ENCODE data around the gene MLF2. TPM values are rescaled to one million over a fixed set of nuclear protein-coding genes. Genes with fewer than 3 reads are reported as not detected.

Gene MLF2
- total and polyA plus RNA-seq, 11 donors, result 126 to 231 (median 152) TPM

DNA sequence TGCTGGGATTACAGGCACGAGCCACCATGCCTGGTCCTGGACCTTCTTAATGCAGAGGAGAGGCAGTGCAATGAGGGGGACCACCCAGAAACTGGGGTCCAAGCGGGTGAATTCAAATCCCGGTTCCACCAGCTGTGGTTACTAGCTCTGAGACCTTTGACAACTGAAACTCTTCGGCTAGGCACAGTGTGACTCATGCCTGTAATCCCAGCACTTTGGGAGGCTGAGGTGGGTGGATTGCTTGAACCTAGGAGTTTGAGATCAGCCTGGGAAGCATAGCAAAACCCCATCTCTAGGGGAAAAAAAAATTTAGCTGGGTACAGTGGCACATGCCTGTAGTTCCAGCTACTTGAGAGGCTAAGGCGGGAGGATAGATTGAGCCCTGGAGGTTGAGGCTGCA lies 31.4 kb upstream of the MLF2 start:
- Histone ChIP-seq H3K36me3 (no peaks in the 10 kb centered on the region), H3K27ac (no peak overlapping the region), H3K4me3 (no peak overlapping the region), H3K4me1 (peaks cover 0 to 36% (median 3%) of the 10 kb centered on the region in 12 donors), H3K27me3 (no peaks in the 10 kb centered on the region), H3K9me3 (no peaks in the 10 kb centered on the region)
- no peak for DNase-seq
- WGBS, 4 donors, result 82 to 95% (median 94%) methylated on average over 5 of the region's 5 CpGs
- intact Hi-C loops (cut with DNase I), result no loop called here
- no peak for ATAC-seq
- TF ChIP-seq, protein P1, sequence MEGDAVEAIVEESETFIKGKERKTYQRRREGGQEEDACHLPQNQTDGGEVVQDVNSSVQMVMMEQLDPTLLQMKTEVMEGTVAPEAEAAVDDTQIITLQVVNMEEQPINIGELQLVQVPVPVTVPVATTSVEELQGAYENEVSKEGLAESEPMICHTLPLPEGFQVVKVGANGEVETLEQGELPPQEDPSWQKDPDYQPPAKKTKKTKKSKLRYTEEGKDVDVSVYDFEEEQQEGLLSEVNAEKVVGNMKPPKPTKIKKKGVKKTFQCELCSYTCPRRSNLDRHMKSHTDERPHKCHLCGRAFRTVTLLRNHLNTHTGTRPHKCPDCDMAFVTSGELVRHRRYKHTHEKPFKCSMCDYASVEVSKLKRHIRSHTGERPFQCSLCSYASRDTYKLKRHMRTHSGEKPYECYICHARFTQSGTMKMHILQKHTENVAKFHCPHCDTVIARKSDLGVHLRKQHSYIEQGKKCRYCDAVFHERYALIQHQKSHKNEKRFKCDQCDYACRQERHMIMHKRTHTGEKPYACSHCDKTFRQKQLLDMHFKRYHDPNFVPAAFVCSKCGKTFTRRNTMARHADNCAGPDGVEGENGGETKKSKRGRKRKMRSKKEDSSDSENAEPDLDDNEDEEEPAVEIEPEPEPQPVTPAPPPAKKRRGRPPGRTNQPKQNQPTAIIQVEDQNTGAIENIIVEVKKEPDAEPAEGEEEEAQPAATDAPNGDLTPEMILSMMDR (IDR thresholded peaks at IDR 0.05), result no peak
- TF ChIP-seq POLR2A (IDR thresholded peaks at IDR 0.05), result no peak

DNA sequence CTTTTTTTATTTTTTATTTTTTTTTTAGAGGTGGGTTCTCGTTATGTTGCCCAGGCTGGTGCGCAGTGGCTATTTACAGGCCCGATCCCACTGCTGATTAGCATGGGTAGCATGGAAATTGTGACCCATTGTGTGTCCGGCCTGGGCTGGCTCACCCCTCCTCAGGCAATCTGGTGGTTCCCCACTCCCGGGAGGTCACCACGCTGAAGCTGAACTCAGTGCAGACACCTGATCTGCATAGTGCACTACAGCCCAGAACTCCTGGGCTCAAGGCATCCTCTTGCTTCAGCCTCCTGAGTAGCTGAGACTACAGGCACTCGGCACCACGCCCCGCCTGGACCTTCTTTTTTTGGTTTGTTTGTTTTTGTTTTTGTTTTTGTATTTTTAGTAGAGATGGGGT lies 30.9 kb upstream of the MLF2 start:
- H3K9me3 ChIP-seq, result no peaks in the 10 kb centered on the region
- intact Hi-C loops (cut with DNase I), result no loop called here
- H3K4me1 ChIP-seq, result peaks cover 0 to 36% (median 6%) of the 10 kb centered on the region in 12 donors
- H3K36me3 ChIP-seq, result no peaks in the 10 kb centered on the region
- DNase-seq, result no peak
- TF ChIP-seq, protein P1 (IDR thresholded peaks at IDR 0.05), result no peak
- no peak for TF ChIP-seq POLR2A (IDR thresholded peaks at IDR 0.05)
- no peak overlapping the region for H3K4me3 ChIP-seq
- no peak overlapping the region for H3K27ac ChIP-seq
- 92 to 94% (median 93%) methylated on average over 9 of the region's 9 CpGs for WGBS, 4 donors
- H3K27me3 ChIP-seq, result no peaks in the 10 kb centered on the region
- no peak for ATAC-seq

DNA sequence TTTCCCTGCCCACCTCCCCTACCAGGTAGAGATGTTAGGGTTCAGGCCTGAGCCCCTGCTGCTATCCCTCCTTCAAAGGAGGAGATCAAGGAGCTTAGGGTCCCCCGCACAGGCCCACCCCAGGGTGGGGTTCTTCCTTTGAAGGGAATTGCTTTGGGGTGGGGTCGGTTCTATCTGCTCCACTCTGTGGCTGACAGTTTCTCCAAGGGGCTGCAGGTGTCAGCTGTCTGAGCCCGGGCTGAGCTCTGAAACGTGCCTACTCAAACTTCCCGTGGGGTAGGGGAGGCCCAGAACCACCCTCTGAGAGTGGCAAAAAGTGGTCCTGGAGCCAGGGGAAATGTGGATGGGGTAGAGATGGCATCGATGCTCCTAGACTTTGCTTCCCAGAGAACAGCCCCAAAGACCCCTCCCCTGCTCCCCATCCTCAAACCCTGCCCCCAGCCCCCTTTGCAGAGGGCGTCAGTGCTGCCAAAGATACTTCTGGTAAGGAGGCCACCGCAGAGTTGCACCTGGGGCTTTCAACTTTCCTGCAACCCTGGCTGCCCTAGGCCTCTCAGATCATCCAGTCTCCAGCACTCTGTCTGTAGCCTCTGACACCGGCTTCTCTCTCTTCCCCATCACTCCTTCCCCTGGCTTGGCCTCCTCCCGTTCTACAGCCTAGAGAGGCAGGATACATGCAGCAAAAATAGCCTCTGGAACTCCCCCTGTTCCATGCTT lies 30.1 kb upstream of the MLF2 start:
- Histone ChIP-seq H3K27me3 (no peaks in the 10 kb centered on the region), H3K4me1 (peaks cover 0 to 38% (median 13%) of the 10 kb centered on the region in 12 donors), H3K36me3 (no peaks in the 10 kb centered on the region), H3K27ac (no peak overlapping the region), H3K4me3 (no peak overlapping the region), H3K9me3 (no peaks in the 10 kb centered on the region)
- 45 to 75% (median 66%) methylated on average over 2 to 10 of the region's 10 CpGs for WGBS, 4 donors
- DNase-seq, result no peak
- TF ChIP-seq, protein P1 (IDR thresholded peaks at IDR 0.05), result no peak
- no peak for TF ChIP-seq POLR2A (IDR thresholded peaks at IDR 0.05)
- intact Hi-C loops (cut with DNase I), result no loop called here
- ATAC-seq, result no peak

DNA sequence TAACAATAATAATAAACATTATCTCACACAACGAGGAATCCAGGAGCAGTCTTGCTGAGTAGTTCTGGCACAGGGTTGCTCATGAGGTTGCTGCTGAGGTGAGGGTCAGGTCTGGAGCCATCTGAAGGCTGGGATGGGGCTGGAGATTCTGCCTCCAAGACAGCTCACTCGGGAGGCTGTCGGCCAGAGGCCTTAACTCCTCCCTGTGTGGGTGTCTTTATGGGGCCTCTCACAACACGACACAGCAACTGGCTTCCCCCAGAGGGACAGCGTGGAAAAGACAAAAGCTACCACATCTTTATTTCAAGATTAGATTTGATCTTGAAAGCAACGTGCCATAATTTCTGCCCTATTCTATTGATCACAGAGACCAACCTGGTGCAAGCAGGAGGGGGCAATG lies 29.2 kb upstream of the MLF2 start:
- intact Hi-C loops (cut with DNase I), result no loop called here
- H3K27ac ChIP-seq, result no peak overlapping the region
- TF ChIP-seq, protein P1 (IDR thresholded peaks at IDR 0.05), result no peak
- TF ChIP-seq POLR2A (IDR thresholded peaks at IDR 0.05), result no peak
- peaks cover 0 to 35% (median 16%) of the 10 kb centered on the region in 12 donors for H3K4me1 ChIP-seq
- H3K36me3 ChIP-seq, result no peaks in the 10 kb centered on the region
- WGBS, 4 donors, result 63 to 81% (median 73%) methylated on average over 6 of the region's 6 CpGs
- H3K27me3 ChIP-seq, result peaks cover 0 to 4% (median 0%) of the 10 kb centered on the region in 9 donors
- H3K9me3 ChIP-seq, result no peaks in the 10 kb centered on the region
- H3K4me3 ChIP-seq, result no peak overlapping the region
- ATAC-seq (no peak), DNase-seq (peak in 1 of 5 donors; percentile 12)
